HT1080 (cell line): Measurements from ENCODE around the gene FLNA. TPM values are rescaled to one million over a fixed set of nuclear protein-coding genes. Genes with fewer than 3 reads are reported as not detected.
"Not testable (repeated sequence)": the region's sequence is repeated elsewhere in the genome, so short reads cannot be mapped to it uniquely, and the experiment has no call there.

Experiments used
- DNase-seq: peaks from one replicate; pipeline ENCODE4 v3.0.0-alpha.2; 2015; ENCODE audit warnings: low read depth
- total RNA-seq: library from RNA; depleted of rRNA; stranded (reverse); fragments of >200 nt; shearing (Covaris generic); gene quantifications from 2 replicates; pipeline ENCODE4 v1.2.3, GENCODE V29; 2014

Gene FLNA
- total RNA-seq, 1 experiment from 2014 or later: 1,336 TPM

DNA sequence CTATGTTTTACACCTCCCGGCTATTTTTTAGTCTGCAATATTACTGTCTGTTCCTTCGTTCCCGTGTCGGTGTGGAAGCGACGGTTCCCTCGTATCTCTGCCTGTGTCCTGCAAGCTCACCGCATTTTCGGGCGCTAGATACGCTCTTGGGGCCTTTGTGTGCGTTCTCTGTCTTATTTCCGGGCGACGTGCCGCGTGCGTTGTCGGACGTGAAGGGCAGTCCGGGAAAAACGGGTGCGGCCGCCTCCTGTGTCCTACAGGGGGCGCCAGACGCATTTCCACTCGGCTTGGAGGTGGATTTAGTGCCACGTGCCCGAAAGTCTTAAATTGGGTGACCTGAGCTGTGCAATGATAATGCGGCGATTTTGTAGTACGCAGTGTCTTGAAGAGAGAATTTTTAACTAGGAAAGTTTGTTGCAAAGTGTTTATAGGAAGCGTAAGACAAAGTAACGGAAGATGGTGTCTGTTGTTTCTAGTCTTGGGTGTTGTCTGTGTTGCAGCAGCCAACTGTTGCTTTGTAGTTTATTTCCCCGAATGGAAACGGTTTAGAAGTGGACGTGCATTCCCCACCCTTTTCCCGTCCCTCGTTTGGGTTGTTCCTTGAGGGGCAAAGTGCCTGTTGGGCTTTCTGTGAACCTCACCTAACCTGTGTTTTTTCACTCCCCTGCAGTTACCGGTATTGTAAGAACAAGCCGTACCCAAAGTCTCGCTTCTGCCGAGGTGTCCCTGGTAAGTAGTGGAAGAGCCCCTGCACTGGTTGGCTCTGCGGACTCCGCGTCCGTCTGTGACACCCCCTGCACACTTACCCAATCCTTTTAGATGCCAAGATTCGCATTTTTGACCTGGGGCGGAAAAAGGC lies 24.5 kb upstream of the FLNA start:
- DNase-seq: peak; percentile 74

- DNase-seq: peak; percentile 94
These were observed 23.6 kb upstream of the FLNA start, which contains the start of gene RPL10 for GRCh38 chrX:154397888-154398667. Gene RPL10, plus strand, starts transcription at chrX:154398377. Its CDS starts 143 bp downstream, at chrX:154398520.

GRCh38 chrX:154396973-154397887 lies 22.8 kb upstream of the FLNA start:
- DNase-seq: peak; percentile 75

DNA sequence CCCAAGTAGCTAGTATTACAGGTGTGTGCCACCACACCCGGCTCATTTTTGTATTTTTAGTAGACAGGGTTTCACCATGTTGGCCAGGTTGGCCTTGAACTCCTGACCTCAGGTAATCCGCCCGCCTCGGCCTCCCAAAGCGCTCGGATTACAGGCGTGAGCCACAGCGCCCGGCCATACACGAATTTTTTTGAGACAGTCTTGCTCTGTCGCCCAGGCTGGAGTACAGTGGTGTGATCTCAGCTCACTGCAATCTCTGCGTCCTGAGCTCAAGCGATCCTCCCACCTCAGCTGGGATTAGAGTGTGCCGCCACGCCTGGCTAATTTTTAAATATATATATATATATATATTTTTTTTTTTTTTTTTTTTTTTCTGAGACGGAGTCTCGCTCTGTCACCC lies 21.9 kb upstream of the FLNA start:
- not testable (repeated sequence) for DNase-seq

- not testable (repeated sequence) for DNase-seq
These were observed 15.6 kb upstream of the FLNA start for GRCh38 chrX:154389812-154390747.

DNA sequence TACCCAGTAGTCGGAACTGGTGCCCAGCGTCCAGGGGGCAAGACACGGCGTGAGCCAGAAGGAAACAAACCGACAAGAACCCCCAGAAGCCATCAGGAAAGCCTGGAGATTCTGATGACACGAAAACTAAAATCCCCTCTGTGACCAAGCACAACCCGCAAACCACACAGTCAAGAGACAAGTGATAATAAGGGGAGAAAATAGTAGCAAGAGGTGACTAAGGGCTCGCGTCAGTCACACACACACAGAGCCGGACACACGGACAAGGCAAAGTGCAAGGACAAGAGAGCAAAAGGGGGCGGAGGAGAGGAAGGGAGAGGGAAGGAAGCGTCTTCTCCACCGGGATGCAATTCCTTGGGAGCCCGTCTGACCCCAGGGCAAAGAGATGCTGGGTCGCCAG lies 14.2 kb upstream of the FLNA start:
- DNase-seq: not testable (repeated sequence)

DNA sequence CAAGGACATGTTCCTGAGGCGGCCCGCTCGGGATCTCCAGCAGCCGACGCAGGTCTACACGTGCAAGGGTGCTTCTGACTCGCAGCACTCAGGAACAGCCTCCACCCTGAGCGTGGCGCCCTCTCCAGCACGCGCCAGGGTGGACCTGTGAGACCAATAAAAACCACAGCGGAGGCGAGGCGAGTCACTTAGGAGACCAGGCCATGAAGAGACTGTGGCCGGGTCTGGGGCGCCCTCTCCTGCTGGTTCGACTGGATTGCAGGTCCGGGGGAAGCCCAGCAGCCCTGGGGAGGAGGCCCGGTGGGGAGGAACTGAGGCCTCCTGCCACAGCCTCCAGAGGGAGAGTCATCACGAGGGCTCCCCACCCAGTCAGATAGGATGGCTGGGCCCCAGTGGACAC lies 13.7 kb upstream of the FLNA start:
- DNase-seq: not testable (repeated sequence)

- DNase-seq: no peak
These were observed 10.0 kb upstream of the FLNA start for GRCh38 chrX:154384284-154384892.

DNA sequence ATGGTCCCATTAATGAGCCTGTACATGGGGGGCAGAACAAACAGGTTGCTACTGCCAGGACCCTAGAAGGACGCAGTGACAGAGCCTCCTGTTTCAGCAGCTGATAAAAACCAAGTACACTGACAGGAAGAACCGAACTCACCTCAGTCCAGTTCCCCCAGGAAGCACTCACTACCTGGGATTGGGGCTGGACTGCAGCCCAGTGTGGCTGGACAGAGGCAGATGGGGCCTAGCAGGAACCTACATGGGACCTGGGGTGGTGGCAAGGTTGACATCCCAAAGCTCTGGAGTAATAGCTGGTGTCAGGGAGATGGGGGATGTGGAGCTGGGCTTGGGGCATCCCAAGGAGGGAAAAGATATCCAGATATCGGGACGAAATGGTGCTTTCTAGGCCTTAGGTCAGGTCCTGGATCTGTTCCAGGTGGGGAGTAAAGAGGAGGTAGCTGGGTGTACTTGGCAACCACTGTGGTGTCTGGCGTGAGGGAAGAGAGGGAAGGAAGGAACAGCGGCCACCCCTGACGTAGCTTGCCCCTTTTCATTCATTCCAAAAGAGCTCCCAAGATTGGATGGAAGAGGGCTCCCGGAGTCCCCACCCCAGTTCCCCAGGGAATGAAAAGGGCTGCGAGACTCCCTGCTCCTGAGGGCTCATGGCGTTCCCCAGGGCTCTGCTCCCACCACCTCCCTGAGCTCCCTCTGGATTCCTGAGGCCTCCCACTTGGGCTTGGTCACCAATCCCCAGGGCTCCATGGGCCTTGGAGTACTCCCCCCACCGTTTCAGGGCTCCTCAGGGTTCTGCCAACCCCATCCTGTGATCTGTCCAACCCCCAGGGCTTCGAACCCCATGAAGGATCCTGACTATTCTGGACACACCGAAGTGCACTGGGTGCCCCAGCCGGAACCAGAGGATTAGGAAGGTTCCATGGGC lies 9.2 kb upstream of the FLNA start:
- no peak for DNase-seq

GRCh38 chrX:154382483-154383069 lies 8.1 kb upstream of the FLNA start:
- no peak for DNase-seq

- no peak for DNase-seq
These were observed 6.8 kb upstream of the FLNA start for GRCh38 chrX:154381271-154381670.

- DNase-seq: no peak
These were observed 6.4 kb upstream of the FLNA start for GRCh38 chrX:154380787-154381186.

GRCh38 chrX:154380153-154380552 lies 5.7 kb upstream of the FLNA start:
- DNase-seq: no peak

DNA sequence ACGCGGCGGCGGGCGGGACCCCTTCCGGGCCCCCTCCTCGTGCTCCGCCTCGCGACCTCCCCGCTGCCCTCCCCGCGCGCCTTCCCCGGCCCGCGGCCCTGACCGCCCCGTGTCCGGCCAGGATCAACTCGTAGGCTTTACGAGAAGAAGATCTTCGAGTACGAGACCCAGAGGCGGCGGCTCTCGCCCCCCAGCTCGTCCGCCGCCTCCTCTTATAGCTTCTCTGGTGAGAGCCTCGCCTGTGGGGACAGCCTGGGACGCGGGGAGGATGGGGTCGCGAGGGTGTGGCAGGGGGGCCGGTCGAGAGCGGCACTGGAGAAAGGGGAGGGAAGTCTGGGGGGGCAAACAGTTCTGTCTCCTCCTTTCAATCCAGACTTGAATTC lies 5.1 kb upstream of the FLNA start:
- no peak for DNase-seq

DNA sequence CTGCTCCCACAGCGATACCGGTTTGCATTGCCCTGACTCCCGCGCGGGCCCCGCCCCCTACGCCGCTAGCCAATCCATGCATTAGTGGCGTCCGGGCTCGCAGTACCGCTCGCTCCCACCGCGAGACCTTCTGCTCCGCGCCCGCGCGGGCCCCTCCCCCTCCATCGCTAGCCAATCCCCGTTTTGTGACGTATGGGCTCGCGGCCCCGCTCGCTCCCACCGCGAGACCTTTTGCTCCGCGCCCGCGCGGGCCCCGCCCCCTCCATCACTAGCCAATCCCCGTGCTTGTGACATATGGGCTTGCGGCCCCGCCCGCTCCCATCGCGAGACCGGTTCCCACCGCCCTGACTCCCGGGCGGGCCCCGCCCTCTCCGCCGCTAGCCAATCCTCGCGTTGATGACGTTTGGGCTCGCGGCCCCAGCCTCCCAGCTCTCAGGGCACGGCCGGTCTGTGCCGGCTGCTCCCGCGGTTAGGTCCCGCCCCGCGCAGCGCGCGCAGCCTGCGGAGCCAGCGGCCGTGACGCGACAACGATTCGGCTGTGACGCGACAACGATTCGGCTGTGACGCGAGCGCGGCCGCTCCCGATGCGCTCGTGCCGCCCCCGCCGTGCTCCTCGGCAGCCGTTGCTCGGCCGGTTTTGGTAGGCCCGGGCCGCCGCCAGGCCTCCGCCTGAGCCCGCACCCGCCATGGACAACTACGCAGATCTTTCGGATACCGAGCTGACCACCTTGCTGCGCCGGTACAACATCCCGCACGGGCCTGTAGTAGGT lies 4.5 kb upstream of the FLNA start, which contains the start of gene EMD:
Gene EMD, plus strand, starts transcription at position 497 of the 770 bp plus-strand sequence. Its CDS starts 190 bp downstream, at position 687.
- peak; percentile 97 for DNase-seq

DNA sequence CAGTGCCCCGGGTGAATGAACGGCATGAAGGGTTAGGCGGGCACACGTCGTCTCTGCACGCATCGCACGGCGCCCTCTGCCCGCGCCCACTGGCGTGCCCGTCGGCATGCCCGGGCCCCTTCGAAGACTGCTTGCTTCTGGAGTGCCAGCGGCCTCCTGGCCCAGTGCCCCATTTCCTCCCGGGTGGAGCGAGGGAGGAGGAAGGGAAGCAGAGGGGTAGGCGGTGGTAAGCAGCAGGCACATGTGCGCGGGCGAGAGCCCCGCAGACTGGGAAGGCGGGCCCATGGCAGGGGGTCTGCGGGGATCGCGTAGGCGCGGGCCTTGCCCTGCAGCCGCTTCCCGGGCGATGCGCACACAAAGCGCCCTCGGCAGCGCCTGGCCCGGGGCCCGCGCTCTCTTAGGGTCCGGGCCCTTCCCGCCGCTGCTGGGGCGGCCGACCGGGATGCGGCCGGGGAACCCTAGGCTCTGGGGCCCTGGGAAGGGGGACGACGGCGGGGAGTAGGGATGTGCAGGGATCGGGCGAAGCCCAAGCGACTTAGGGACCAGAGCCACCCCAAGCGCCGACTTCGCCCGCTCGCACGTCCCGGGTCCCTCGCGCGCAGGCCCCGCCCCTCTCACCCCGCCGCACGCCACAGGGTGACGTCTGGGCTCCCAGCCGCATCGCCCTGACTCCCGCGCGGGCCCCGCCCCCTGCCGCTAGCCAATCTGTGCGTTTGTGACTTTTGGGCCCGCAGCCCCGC lies 3.8 kb upstream of the FLNA start:
- peak; percentile 41 for DNase-seq

GRCh38 chrX:154376774-154377173 lies 2.3 kb upstream of the FLNA start:
- DNase-seq: no peak
